IMR-90 (cell line): Measurements from ENCODE around the gene CD14. TPM values are rescaled to one million over a fixed set of nuclear protein-coding genes. Genes with fewer than 3 reads are reported as not detected.

Source experiments
- ATAC-seq: fragments of 200-7000 bp; cut with Tn5 transposase; 2 replicates; pipeline ENCODE4 v1.9.1; 2020; ENCODE audit warnings: low read depth, mild to moderate bottlenecking, moderate library complexity
- BruUV-seq: library from RNA; stranded (reverse); fragments of 400-500 nt; replicated peaks from 2 replicates; lab custom pipeline; 2021; lab: Mats Ljungman, UMichigan
- CTCF ChIA-PET: fragments of 300-600 bp; formaldehyde crosslinking; extraction: SDS; loops from one replicate; lab custom pipeline; 2021; ENCODE audit warnings: antibody characterized with exemption; lab: Yijun Ruan, JAX
- POLR2A ChIA-PET: fragments of 300-600 bp; sonication (Branson Sonifier 250); formaldehyde crosslinking; loops from one replicate; lab custom pipeline; 2022; ENCODE audit warnings: antibody characterized with exemption; ENCODE audit not compliant: unreplicated experiment; lab: Charles Lee
- DNase-seq: peaks from one replicate; pipeline ENCODE4 v3.0.0; 2013
- H2AFZ ChIP-seq: replicated peaks from 2 replicates; pipeline ENCODE3; 2013; ENCODE audit warnings: low read length, mild to moderate bottlenecking; ENCODE audit not compliant: poor library complexity
- H2AK5ac ChIP-seq: 2 replicates; pipeline ENCODE4 v1.6.1; 2013; ENCODE audit warnings: low read depth, low read length, inconsistent platforms
- H2AK9ac ChIP-seq: replicated peaks from 2 replicates; pipeline ENCODE3; 2013; ENCODE audit warnings: mild to moderate bottlenecking, low read depth, low read length, moderate library complexity; ENCODE audit not compliant: poor library complexity
- H2BK120ac ChIP-seq: 2 replicates; pipeline ENCODE4 v1.6.1; 2013; ENCODE audit warnings: low read depth, low read length, inconsistent platforms
- H2BK15ac ChIP-seq: 3 replicates; pipeline ENCODE4 v1.6.1; 2013; ENCODE audit warnings: low read depth, low read length, inconsistent platforms
- H2BK20ac ChIP-seq: 2 replicates; pipeline ENCODE4 v1.6.1; 2013; ENCODE audit warnings: low read depth, mild to moderate bottlenecking, inconsistent platforms, low read length, moderate library complexity
- H2BK5ac ChIP-seq: 2 replicates; pipeline ENCODE4 v1.6.1; 2013; ENCODE audit warnings: mild to moderate bottlenecking, low read depth, low read length, inconsistent platforms; ENCODE audit not compliant: poor library complexity, severe bottlenecking
- H3K14ac ChIP-seq: replicated peaks from 2 replicates; pipeline ENCODE4 v1.6.1; 2013; ENCODE audit warnings: low read depth, low read length, inconsistent platforms
- H3K18ac ChIP-seq: 2 replicates; pipeline ENCODE4 v1.6.1; 2013; ENCODE audit warnings: low read depth, low read length, control low read depth
- H3K23ac ChIP-seq: 2 replicates; pipeline ENCODE4 v1.6.1; 2013; ENCODE audit warnings: low read depth, low read length, inconsistent platforms
- H3K27ac ChIP-seq: 2 replicates; pipeline ENCODE4 v1.5.1; 2013; ENCODE audit warnings: mild to moderate bottlenecking, control low read depth, low read length; ENCODE audit not compliant: insufficient read depth
- H3K27me3 ChIP-seq: 2 replicates; pipeline ENCODE4 v1.6.1; 2013; ENCODE audit warnings: low read length; ENCODE audit not compliant: control insufficient read depth, insufficient read depth
- H3K36me3 ChIP-seq: 2 replicates; pipeline ENCODE4 v1.6.1; 2013; ENCODE audit warnings: low read length, mixed read lengths; ENCODE audit not compliant: control insufficient read depth, insufficient read depth
- H3K4ac ChIP-seq: 2 replicates; pipeline ENCODE4 v1.6.1; 2013; ENCODE audit warnings: low read depth, low read length, inconsistent platforms
- H3K4me1 ChIP-seq: 2 replicates; pipeline ENCODE4 v1.6.1; 2013; ENCODE audit warnings: low read length, mixed read lengths; ENCODE audit not compliant: control insufficient read depth, insufficient read depth
- H3K4me2 ChIP-seq: 2 replicates; pipeline ENCODE4 v1.6.1; 2013; ENCODE audit warnings: low read depth, mild to moderate bottlenecking, control low read depth, low read length, moderate library complexity
- H3K4me3 ChIP-seq: 2 replicates; pipeline ENCODE4 v1.5.1; 2013; ENCODE audit warnings: low read depth, mild to moderate bottlenecking, control low read depth, low read length, moderate library complexity; ENCODE audit not compliant: insufficient read depth
- H3K56ac ChIP-seq: 2 replicates; pipeline ENCODE4 v1.6.1; 2013; ENCODE audit warnings: low read length, inconsistent platforms; ENCODE audit not compliant: insufficient read depth; ENCODE audit errors: extremely low read depth
- H3K79me1 ChIP-seq, 2 experiments: 2 replicates each; pipeline ENCODE4 v1.6.1; 2013; ENCODE audit warnings: low read length in 2 of 2, inconsistent platforms in 1 of 2, low read depth in 1 of 2
- H3K9ac ChIP-seq: 2 replicates; pipeline ENCODE4 v1.6.1; 2013; ENCODE audit warnings: low read depth, low read length, control low read depth
- H3K9me1 ChIP-seq: 2 replicates; pipeline ENCODE4 v1.6.1; 2013; ENCODE audit warnings: low read length, inconsistent platforms; ENCODE audit not compliant: insufficient read depth
- H3K9me3 ChIP-seq: 2 replicates; pipeline ENCODE4 v1.6.1; 2013; ENCODE audit warnings: low read length; ENCODE audit not compliant: control insufficient read depth, insufficient read depth
- H4K20me1 ChIP-seq: 2 replicates; pipeline ENCODE4 v1.6.1; 2013; ENCODE audit warnings: low read length, inconsistent platforms; ENCODE audit not compliant: insufficient read depth
- H4K5ac ChIP-seq: 2 replicates; pipeline ENCODE4 v1.6.1; 2013; ENCODE audit warnings: mild to moderate bottlenecking, low read depth, low read length, control low read depth
- H4K8ac ChIP-seq, 2 experiments: 2 replicates each; pipeline ENCODE4 v1.6.1; 2013; ENCODE audit warnings: low read depth in 2 of 2, low read length in 2 of 2, control low read depth in 1 of 2, inconsistent platforms in 1 of 2
- H4K91ac ChIP-seq: 2 replicates; pipeline ENCODE4 v1.6.1; 2013; ENCODE audit warnings: low read depth, low read length, inconsistent platforms; ENCODE audit not compliant: insufficient read depth
- BHLHE40 ChIP-seq: fragments of 150-350 bp; IDR thresholded peaks from 2 replicates; pipeline ENCODE4 v1.6.1; 2016; ENCODE audit warnings: mild to moderate bottlenecking, low read depth, low read length
- MAFK ChIP-seq: IDR thresholded peaks from 2 replicates; pipeline ENCODE4 v1.6.1; 2012; ENCODE audit warnings: low read depth, low read length, improper control_type of control experiment
- MAZ ChIP-seq: IDR thresholded peaks from 2 replicates; pipeline ENCODE4 v1.6.1; 2012; ENCODE audit warnings: low read depth, mild to moderate bottlenecking, low read length, improper control_type of control experiment, moderate library complexity, borderline replicate concordance
- POLR2A ChIP-seq: IDR thresholded peaks from 2 replicates; pipeline ENCODE4 v1.6.1; 2012; ENCODE audit warnings: mild to moderate bottlenecking, low read depth, low read length
- SMC3 ChIP-seq: fragments of 150-350 bp; IDR thresholded peaks from 2 replicates; pipeline ENCODE4 v1.6.1; 2016; ENCODE audit warnings: low read depth, mild to moderate bottlenecking, antibody characterized with exemption, low read length, moderate library complexity
- WGBS, 2 experiments: methylation state at CpG; one replicate each; pipeline versions ENCODE4 v1.1.5 to v1.1.7; 2013; ENCODE audit warnings: missing lambda C conversion rate in 2 of 2; ENCODE audit not compliant: insufficient read length in 1 of 2; ENCODE audit errors: extremely low coverage in 2 of 2; 5-methylcytosine and 5-hydroxymethylcytosine counted together
- dilution Hi-C: fragments of 300-500 bp; cut with HindIII; formaldehyde crosslinking; loops from one replicate; pipeline ENCODE4 v1.14.3; 2018; ENCODE audit warnings: low sequenced_read_pairs; ENCODE audit not compliant: unreplicated experiment
- in situ Hi-C: fragments of 300-500 bp; cut with MboI; formaldehyde crosslinking; loops from 3 replicates; pipeline ENCODE4 v1.14.3; 2019; ENCODE audit warnings: low sequenced_read_pairs, inconsistent platforms, mixed read lengths
- intact Hi-C: fragments of 100-400 bp; cut with micrococcal nuclease; formaldehyde crosslinking; loops from 2 replicates; pipeline ENCODE4 v1.10.0; 2022
- polyA plus RNA-seq, 3 experiments: library from polyadenylated mRNA; depleted of rRNA; stranded (reverse); fragments of >200 nt; gene quantifications; 2 replicates each; pipeline ENCODE4 v1.2.3, GENCODE V29; 2012; ENCODE audit warnings: low replicate concordance in 1 of 3
- total RNA-seq: library from RNA; depleted of rRNA; stranded (reverse); fragments of >200 nt; gene quantifications from 2 replicates; pipeline ENCODE4 v1.2.3, GENCODE V29; 2012
- TF ChIP-seq, protein P1 (sequence below): fragments of 150-350 bp; IDR thresholded peaks from 2 replicates; pipeline ENCODE4 v1.6.1; 2016; ENCODE audit warnings: low read depth, mild to moderate bottlenecking, low read length, moderate library complexity, borderline replicate concordance
- TF ChIP-seq, protein P2 (sequence below): fragments of 150-350 bp; IDR thresholded peaks from 2 replicates; pipeline ENCODE4 v1.6.1; 2017; ENCODE audit warnings: mild to moderate bottlenecking, antibody characterized with exemption, low read length, low read depth
- TF ChIP-seq, protein P3 (sequence below): conservative IDR thresholded peaks from 2 replicates; pipeline ENCODE4 v1.5.1; 2012; ENCODE audit warnings: mild to moderate bottlenecking, low read depth, low read length, improper control_type of control experiment

The CD14 gene
- total and polyA plus RNA-seq, 2 of the 4 experiments (the other 2 are of a cell fraction): 0.17 to 0.18 TPM

DNA sequence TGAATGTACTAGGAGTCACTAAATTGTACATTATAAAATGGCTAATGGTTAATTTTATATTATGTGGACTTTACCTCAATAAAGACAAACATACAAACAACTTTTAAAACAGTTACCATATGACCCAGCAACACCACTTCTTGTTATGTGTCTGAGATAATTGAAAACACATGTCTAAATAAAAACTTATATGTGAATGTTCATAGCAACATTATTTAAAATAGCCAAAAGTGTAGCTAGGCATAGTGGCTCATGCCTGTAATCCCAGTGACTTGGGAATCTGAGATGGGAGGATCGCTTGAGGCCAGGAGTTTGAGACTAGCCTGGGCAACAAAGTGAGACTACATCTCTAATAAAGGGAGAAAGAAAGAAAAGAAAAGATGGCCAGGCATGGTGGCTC, 45.5 kb downstream of the CD14 start:
- Histone ChIP-seq H2AK9ac (no peak overlapping the region), H3K4ac (no peak overlapping the region), H3K9me1 (no peaks in the 10 kb centered on the region), H3K56ac (no peak overlapping the region), H3K9me3 (peaks cover 1% of the 10 kb centered on the region; the same call in 1 of the 2 replicates), H3K4me2 (no peak overlapping the region), H4K20me1 (no peaks in the 10 kb centered on the region), H3K9ac (no peak overlapping the region), H2BK5ac (no peak overlapping the region), H3K36me3 (no peaks in the 10 kb centered on the region), H2BK120ac (no peak overlapping the region), H4K8ac (no peak overlapping the region), H3K27me3 (no peaks in the 10 kb centered on the region), H3K14ac (no peak overlapping the region), H2AFZ (no peak overlapping the region), H3K18ac (no peak overlapping the region), H2BK20ac (no peak overlapping the region), H4K5ac (no peak overlapping the region), H2BK15ac (no peak overlapping the region), H3K27ac (no peak overlapping the region), H3K4me1 (peaks cover 12% of the 10 kb centered on the region), H3K23ac (no peak overlapping the region), H3K79me1 (no peaks in the 10 kb centered on the region), H3K4me3 (no peak overlapping the region), H2AK5ac (no peak overlapping the region; the same call in 1 of the 2 replicates), H4K91ac (no peak overlapping the region)
- no peak for DNase-seq
- in situ Hi-C loops (no loop called here), dilution Hi-C loops (no loop called here), intact Hi-C loops (no loop called here)
- POLR2A ChIA-PET: no interaction called here
- ATAC-seq: no peak
- CTCF ChIA-PET: no interaction called here
- WGBS, 2 experiments: no CpG with 5 or more reads among the region's 1 CpG
- TF ChIP-seq MAZ (no peak), BHLHE40 (no peak), MAFK (no peak), POLR2A (no peak), SMC3 (no peak)
- TF ChIP-seq, protein P1, sequence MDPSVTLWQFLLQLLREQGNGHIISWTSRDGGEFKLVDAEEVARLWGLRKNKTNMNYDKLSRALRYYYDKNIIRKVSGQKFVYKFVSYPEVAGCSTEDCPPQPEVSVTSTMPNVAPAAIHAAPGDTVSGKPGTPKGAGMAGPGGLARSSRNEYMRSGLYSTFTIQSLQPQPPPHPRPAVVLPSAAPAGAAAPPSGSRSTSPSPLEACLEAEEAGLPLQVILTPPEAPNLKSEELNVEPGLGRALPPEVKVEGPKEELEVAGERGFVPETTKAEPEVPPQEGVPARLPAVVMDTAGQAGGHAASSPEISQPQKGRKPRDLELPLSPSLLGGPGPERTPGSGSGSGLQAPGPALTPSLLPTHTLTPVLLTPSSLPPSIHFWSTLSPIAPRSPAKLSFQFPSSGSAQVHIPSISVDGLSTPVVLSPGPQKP: no peak
- TF ChIP-seq, protein P2, sequence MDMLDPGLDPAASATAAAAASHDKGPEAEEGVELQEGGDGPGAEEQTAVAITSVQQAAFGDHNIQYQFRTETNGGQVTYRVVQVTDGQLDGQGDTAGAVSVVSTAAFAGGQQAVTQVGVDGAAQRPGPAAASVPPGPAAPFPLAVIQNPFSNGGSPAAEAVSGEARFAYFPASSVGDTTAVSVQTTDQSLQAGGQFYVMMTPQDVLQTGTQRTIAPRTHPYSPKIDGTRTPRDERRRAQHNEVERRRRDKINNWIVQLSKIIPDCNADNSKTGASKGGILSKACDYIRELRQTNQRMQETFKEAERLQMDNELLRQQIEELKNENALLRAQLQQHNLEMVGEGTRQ: no peak
- TF ChIP-seq, protein P3, sequence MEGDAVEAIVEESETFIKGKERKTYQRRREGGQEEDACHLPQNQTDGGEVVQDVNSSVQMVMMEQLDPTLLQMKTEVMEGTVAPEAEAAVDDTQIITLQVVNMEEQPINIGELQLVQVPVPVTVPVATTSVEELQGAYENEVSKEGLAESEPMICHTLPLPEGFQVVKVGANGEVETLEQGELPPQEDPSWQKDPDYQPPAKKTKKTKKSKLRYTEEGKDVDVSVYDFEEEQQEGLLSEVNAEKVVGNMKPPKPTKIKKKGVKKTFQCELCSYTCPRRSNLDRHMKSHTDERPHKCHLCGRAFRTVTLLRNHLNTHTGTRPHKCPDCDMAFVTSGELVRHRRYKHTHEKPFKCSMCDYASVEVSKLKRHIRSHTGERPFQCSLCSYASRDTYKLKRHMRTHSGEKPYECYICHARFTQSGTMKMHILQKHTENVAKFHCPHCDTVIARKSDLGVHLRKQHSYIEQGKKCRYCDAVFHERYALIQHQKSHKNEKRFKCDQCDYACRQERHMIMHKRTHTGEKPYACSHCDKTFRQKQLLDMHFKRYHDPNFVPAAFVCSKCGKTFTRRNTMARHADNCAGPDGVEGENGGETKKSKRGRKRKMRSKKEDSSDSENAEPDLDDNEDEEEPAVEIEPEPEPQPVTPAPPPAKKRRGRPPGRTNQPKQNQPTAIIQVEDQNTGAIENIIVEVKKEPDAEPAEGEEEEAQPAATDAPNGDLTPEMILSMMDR: no peak
- BruUV-seq: no TSS peak
